ENCODE results near the gene TSSK2.

DNA sequence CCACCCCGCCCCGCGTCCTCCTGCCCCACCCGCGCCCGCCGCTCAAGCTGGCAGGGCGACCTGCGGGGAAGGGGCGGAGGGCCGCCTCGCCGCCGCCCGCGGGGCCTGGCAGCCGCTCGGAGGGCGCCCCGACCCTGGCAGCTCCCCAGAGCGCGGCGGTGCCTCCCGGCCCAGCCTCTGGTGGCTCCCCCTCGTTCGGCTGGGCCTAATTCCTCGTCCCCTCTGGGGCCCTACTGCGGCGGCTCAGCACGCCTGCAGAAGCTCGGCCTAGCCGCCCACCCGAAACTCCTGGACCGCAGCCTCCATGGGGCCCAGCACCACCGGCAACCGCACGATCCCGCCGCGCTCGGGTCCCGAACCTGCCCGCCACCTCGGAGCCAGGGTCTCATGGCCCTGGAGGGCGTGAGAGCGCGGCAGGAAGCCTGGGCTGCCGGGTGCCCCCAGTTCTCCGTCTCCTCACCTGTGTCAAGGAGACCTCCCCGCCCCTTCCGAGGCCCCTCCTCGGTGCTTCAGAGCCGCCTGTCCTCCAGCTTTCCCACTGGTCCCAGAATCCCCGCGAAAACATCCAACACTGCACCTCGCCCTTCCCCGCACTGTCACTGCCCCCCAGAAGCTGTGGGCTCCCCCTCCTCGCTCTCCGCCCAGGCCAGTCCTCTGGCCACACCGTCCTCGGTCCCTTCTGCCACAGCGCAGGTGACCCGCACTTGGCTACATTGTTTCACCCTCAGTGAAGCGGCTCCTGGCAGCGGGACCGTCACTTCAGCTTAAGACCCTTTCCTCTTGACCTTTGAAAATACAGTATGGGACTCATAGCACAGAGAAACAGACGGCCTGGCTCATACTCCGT is 19.6 kb downstream of the TSSK2 start:
- TF ChIP-seq CTCF (IDR thresholded peaks at IDR 0.05): no peak
- no peak for TF ChIP-seq POLR2AphosphoS5 (IDR thresholded peaks at IDR 0.05; ENCODE audit: low read depth, low read length)
- no peak for TF ChIP-seq SIN3A (IDR thresholded peaks at IDR 0.05; ENCODE audit: borderline replicate concordance, insufficient read depth, low read depth, low read length)
- no peak for TF ChIP-seq TCF7L2 (IDR thresholded peaks at IDR 0.05; ENCODE audit: low read depth, low read length)
